Mesenchymal stem cell (in vitro differentiated cells and primary cell): ENCODE data around the gene ABCA8.

Experiments used
- DNase-seq: peaks from one replicate; pipeline ENCODE4 v3.0.0-alpha.2; 2013
- H2AFZ ChIP-seq: one replicate; pipeline ENCODE4 v1.6.1; 2013; ENCODE audit warnings: low read depth, mild to moderate bottlenecking, control low read depth, inconsistent platforms, low read length, moderate library complexity
- H2AK5ac ChIP-seq: 2 replicates; pipeline ENCODE4 v1.6.1; 2013; ENCODE audit warnings: low read length, moderate library complexity, mild to moderate bottlenecking, inconsistent platforms; ENCODE audit not compliant: severe bottlenecking
- H2BK120ac ChIP-seq: one replicate; pipeline ENCODE4 v1.6.1; 2013; ENCODE audit warnings: low read depth, mild to moderate bottlenecking, inconsistent platforms, low read length, moderate library complexity
- H2BK12ac ChIP-seq, 2 experiments: one replicate each; pipeline ENCODE4 v1.6.1; 2013; ENCODE audit warnings: inconsistent platforms in 2 of 2, low read length in 2 of 2, mild to moderate bottlenecking in 2 of 2, moderate library complexity in 2 of 2, control low read depth in 1 of 2
- H2BK15ac ChIP-seq: one replicate; pipeline ENCODE4 v1.6.1; 2013; ENCODE audit warnings: mild to moderate bottlenecking, low read depth, inconsistent platforms; ENCODE audit not compliant: poor library complexity, severe bottlenecking
- H2BK5ac ChIP-seq: 2 replicates; pipeline ENCODE4 v1.6.1; 2013; ENCODE audit warnings: low read depth, mild to moderate bottlenecking, low read length, control low read depth, inconsistent platforms; ENCODE audit not compliant: poor library complexity, severe bottlenecking
- H3K14ac ChIP-seq, 2 experiments: one replicate each; pipeline ENCODE4 v1.6.1; 2013; ENCODE audit warnings: inconsistent platforms in 2 of 2, low read length in 2 of 2, control low read depth in 1 of 2, mild to moderate bottlenecking in 1 of 2, moderate library complexity in 1 of 2
- H3K18ac ChIP-seq, 2 experiments: one replicate each; pipeline ENCODE4 v1.6.1; 2013; ENCODE audit warnings: inconsistent platforms in 2 of 2, low read length in 2 of 2, control low read depth in 1 of 2, low read depth in 1 of 2, mild to moderate bottlenecking in 1 of 2
- H3K23ac ChIP-seq, 2 experiments: one replicate each; pipeline ENCODE4 v1.6.1; 2013; ENCODE audit warnings: inconsistent platforms in 2 of 2, low read length in 2 of 2, mild to moderate bottlenecking in 2 of 2, moderate library complexity in 2 of 2, control low read depth in 1 of 2
- H3K27ac ChIP-seq: 2 replicates; pipeline ENCODE4 v1.5.1; 2013; ENCODE audit warnings: mild to moderate bottlenecking, moderate library complexity, low read length, control low read depth, inconsistent platforms; ENCODE audit not compliant: poor library complexity, severe bottlenecking
- H3K27me3 ChIP-seq, 2 experiments: 2 replicates each; pipeline versions ENCODE4 v1.6.1 to v1.7.0; 2013; ENCODE audit warnings: low read length in 2 of 2, mild to moderate bottlenecking in 2 of 2, moderate library complexity in 2 of 2, control low read depth in 1 of 2, inconsistent platforms in 1 of 2; ENCODE audit not compliant: control insufficient read depth in 1 of 2, insufficient read depth in 1 of 2
- H3K36me3 ChIP-seq, 2 experiments: 2 replicates each; pipeline versions ENCODE4 v1.6.1 to v1.7.0; 2013; ENCODE audit warnings: low read length in 2 of 2, control low read depth in 1 of 2, inconsistent platforms in 1 of 2, low read depth in 1 of 2, mild to moderate bottlenecking in 1 of 2; ENCODE audit not compliant: insufficient read depth in 2 of 2, control insufficient read depth in 1 of 2
- H3K4ac ChIP-seq, 2 experiments: one replicate each; pipeline ENCODE4 v1.6.1; 2013; ENCODE audit warnings: inconsistent platforms in 2 of 2, low read length in 2 of 2, mild to moderate bottlenecking in 2 of 2, moderate library complexity in 2 of 2, control low read depth in 1 of 2, low read depth in 1 of 2
- H3K4me1 ChIP-seq: 2 replicates; pipeline ENCODE4 v1.6.1; 2013; ENCODE audit warnings: low read depth, low read length, control low read depth; ENCODE audit not compliant: control insufficient read depth, insufficient read depth
- H3K4me2 ChIP-seq: 2 replicates; pipeline ENCODE4 v1.6.1; 2013; ENCODE audit warnings: low read length, mild to moderate bottlenecking, inconsistent platforms; ENCODE audit not compliant: poor library complexity, severe bottlenecking
- H3K4me3 ChIP-seq, 2 experiments: 2 replicates each; pipeline versions ENCODE4 v1.5.1 to v1.7.0; 2013; ENCODE audit warnings: low read length in 2 of 2, mild to moderate bottlenecking in 2 of 2, control low read depth in 1 of 2, low read depth in 1 of 2; ENCODE audit not compliant: insufficient read depth in 1 of 2
- H3K79me1 ChIP-seq: replicated peaks from 2 replicates; pipeline ENCODE4 v1.6.1; 2013; ENCODE audit warnings: mild to moderate bottlenecking, control low read depth, low read length, inconsistent platforms; ENCODE audit not compliant: poor library complexity, severe bottlenecking
- H3K9ac ChIP-seq: 2 replicates; pipeline ENCODE4 v1.7.0; 2013; ENCODE audit warnings: mild to moderate bottlenecking, low read length, moderate library complexity
- H3K9me3 ChIP-seq: 2 replicates; pipeline ENCODE4 v1.7.0; 2013; ENCODE audit warnings: mild to moderate bottlenecking, low read length; ENCODE audit not compliant: control insufficient read depth
- H4K8ac ChIP-seq: one replicate; pipeline ENCODE4 v1.6.1; 2013; ENCODE audit warnings: inconsistent platforms, mild to moderate bottlenecking, low read length, moderate library complexity
- H4K91ac ChIP-seq: one replicate; pipeline ENCODE4 v1.6.1; 2013; ENCODE audit warnings: mild to moderate bottlenecking, low read length, inconsistent platforms
- WGBS: methylation state at CpG from one replicate; pipeline ENCODE4 v1.1.7; 2013; ENCODE audit warnings: mixed read lengths; 5-methylcytosine and 5-hydroxymethylcytosine counted together

ABCA8 gene

GRCh38 chr17:68854452-68854851, 100.7 kb downstream of the ABCA8 start:
- Histone ChIP-seq H3K79me1 (no peaks in the 10 kb centered on the region), H2BK120ac (no peak overlapping the region), H3K36me3 (no peaks in the 10 kb centered on the region), H3K4ac (no peak overlapping the region), H3K27me3 (no peaks in the 10 kb centered on the region), H3K14ac (no peak overlapping the region), H3K4me1 (no peaks in the 10 kb centered on the region), H4K8ac (no peak overlapping the region), H3K23ac (no peak overlapping the region), H3K27ac (no peak overlapping the region), H2BK12ac (no peak overlapping the region), H3K4me3 (no peak overlapping the region), H3K18ac (no peak overlapping the region), H3K4me2 (no peak overlapping the region), H3K9ac (no peak overlapping the region), H2BK15ac (no peak overlapping the region), H2AFZ (no peak overlapping the region), H2BK5ac (no peak overlapping the region), H4K91ac (no peak overlapping the region), H2AK5ac (no peak overlapping the region), H3K9me3 (peaks cover 8% of the 10 kb centered on the region)
- WGBS = no CpG with 5 or more reads among the region's 1 CpG
- DNase-seq = no peak

- Histone ChIP-seq H3K23ac (no peak overlapping the region), H3K27me3 (no peaks in the 10 kb centered on the region)
These were observed 101.8 kb downstream of the ABCA8 start for GRCh38 chr17:68853439-68853838.

GRCh38 chr17:68853036-68853435, 102.2 kb downstream of the ABCA8 start:
- Histone ChIP-seq H3K79me1 (no peaks in the 10 kb centered on the region), H3K9ac (no peak overlapping the region), H3K14ac (no peak overlapping the region), H3K36me3 (no peaks in the 10 kb centered on the region), H3K18ac (no peak overlapping the region), H4K91ac (no peak overlapping the region), H3K9me3 (no peaks in the 10 kb centered on the region), H2BK5ac (no peak overlapping the region), H3K4me2 (no peak overlapping the region), H2AFZ (no peak overlapping the region), H2AK5ac (no peak overlapping the region), H2BK15ac (no peak overlapping the region), H3K4me3 (no peak overlapping the region), H2BK120ac (no peak overlapping the region), H3K23ac (no peak overlapping the region), H3K4ac (no peak overlapping the region), H3K27me3 (no peaks in the 10 kb centered on the region), H3K27ac (no peak overlapping the region), H4K8ac (no peak overlapping the region), H2BK12ac (no peak overlapping the region), H3K4me1 (no peaks in the 10 kb centered on the region)
- DNase-seq = no peak
- WGBS = 85% methylated on average over 4 of the region's 5 CpGs

More at GRCh38 chr17:68853439-68853838, 101.8 kb downstream of the ABCA8 start:
- H2BK15ac ChIP-seq = no peak overlapping the region
- no peaks in the 10 kb centered on the region for H3K4me1 ChIP-seq
- peak overlapping the region in 1 of 2 experiments; percentile 14 for H3K4me3 ChIP-seq
- no peak overlapping the region for H2AK5ac ChIP-seq
- no peaks in the 10 kb centered on the region for H3K36me3 ChIP-seq
- H3K9ac ChIP-seq = no peak overlapping the region
- H3K79me1 ChIP-seq = no peaks in the 10 kb centered on the region
- no peak overlapping the region for H4K91ac ChIP-seq
- peaks cover 3% of the 10 kb centered on the region for H3K9me3 ChIP-seq
- H3K14ac ChIP-seq = no peak overlapping the region
- 92% methylated on average over 4 of the region's 4 CpGs for WGBS
- H2BK5ac ChIP-seq = no peak overlapping the region
- no peak overlapping the region for H2BK120ac ChIP-seq
- H2AFZ ChIP-seq = no peak overlapping the region
- no peak overlapping the region for H3K27ac ChIP-seq
- H3K4ac ChIP-seq = no peak overlapping the region
- H3K4me2 ChIP-seq = no peak overlapping the region
- H3K18ac ChIP-seq = no peak overlapping the region
- DNase-seq = no peak
- H4K8ac ChIP-seq = no peak overlapping the region
- no peak overlapping the region for H2BK12ac ChIP-seq

- H2BK120ac ChIP-seq = no peak overlapping the region
These were observed 103.3 kb downstream of the ABCA8 start for GRCh38 chr17:68851890-68852289.

More at GRCh38 chr17:68851890-68852289, 103.3 kb downstream of the ABCA8 start:
- Histone ChIP-seq H2BK12ac (no peak overlapping the region), H4K8ac (no peak overlapping the region), H3K9ac (no peak overlapping the region), H3K4me3 (no peak overlapping the region), H4K91ac (no peak overlapping the region), H2AK5ac (no peak overlapping the region), H3K27ac (no peak overlapping the region), H2BK5ac (no peak overlapping the region), H3K18ac (no peak overlapping the region), H3K36me3 (no peaks in the 10 kb centered on the region), H3K4me1 (no peaks in the 10 kb centered on the region), H3K9me3 (no peaks in the 10 kb centered on the region), H3K27me3 (no peaks in the 10 kb centered on the region), H3K79me1 (no peaks in the 10 kb centered on the region), H2AFZ (no peak overlapping the region), H3K23ac (no peak overlapping the region), H3K4ac (no peak overlapping the region), H2BK15ac (no peak overlapping the region), H3K14ac (no peak overlapping the region), H3K4me2 (no peak overlapping the region)
- DNase-seq = no peak
- 91% methylated on average over 1 of the region's 1 CpG for WGBS
